Hepatocyte (in vitro differentiated cells): ENCODE results near the gene LMX1B. TPM values are rescaled to one million over a fixed set of nuclear protein-coding genes. Genes with fewer than 3 reads are reported as not detected.

Source experiments
- DNase-seq: peaks from one replicate; pipeline ENCODE4 v3.0.0-alpha.2; 2016; ENCODE audit warnings: low spot score
- H2AFZ ChIP-seq: fragments of 200-600 bp; sonication (generic); 2 replicates; pipeline ENCODE4 v1.6.0; 2016; ENCODE audit warnings: antibody characterized with exemption, mild to moderate bottlenecking
- H3K27ac ChIP-seq: fragments of 200-600 bp; sonication (generic); 2 replicates; pipeline ENCODE4 v1.5.1; 2016; ENCODE audit warnings: mild to moderate bottlenecking
- H3K27me3 ChIP-seq: fragments of 200-600 bp; sonication (generic); 2 replicates; pipeline ENCODE4 v1.6.1; 2016
- H3K36me3 ChIP-seq: fragments of 200-600 bp; sonication (generic); replicated peaks from 2 replicates; pipeline ENCODE4 v1.5.1; 2016; ENCODE audit warnings: low read depth; ENCODE audit not compliant: insufficient read depth
- H3K4me1 ChIP-seq: fragments of 200-600 bp; sonication (generic); 2 replicates; pipeline ENCODE4 v1.5.1; 2016; ENCODE audit warnings: mild to moderate bottlenecking, moderate library complexity; ENCODE audit not compliant: insufficient read depth
- H3K4me2 ChIP-seq: fragments of 200-600 bp; sonication (generic); 2 replicates; pipeline ENCODE4 v1.6.0; 2016
- H3K4me3 ChIP-seq: fragments of 200-600 bp; sonication (generic); 2 replicates; pipeline ENCODE4 v1.5.1; 2016; ENCODE audit warnings: mild to moderate bottlenecking
- H3K79me2 ChIP-seq: fragments of 200-600 bp; sonication (generic); 2 replicates; pipeline ENCODE4 v1.6.0; 2017; ENCODE audit warnings: mild to moderate bottlenecking
- H3K9me2 ChIP-seq: fragments of 200-600 bp; sonication (generic); replicated peaks from 2 replicates; pipeline ENCODE4 v1.6.0; 2017; ENCODE audit warnings: mild to moderate bottlenecking; ENCODE audit not compliant: insufficient read depth
- H3K9me3 ChIP-seq: fragments of 200-600 bp; sonication (generic); 2 replicates; pipeline ENCODE4 v1.5.1; 2016; ENCODE audit warnings: low read depth, mild to moderate bottlenecking
- H4K20me1 ChIP-seq: fragments of 200-600 bp; sonication (generic); 2 replicates; pipeline ENCODE4 v1.6.0; 2016; ENCODE audit warnings: mild to moderate bottlenecking; ENCODE audit not compliant: insufficient read depth, poor library complexity, severe bottlenecking
- CTCF ChIP-seq: fragments of 200-600 bp; sonication (generic); IDR thresholded peaks from 2 replicates; pipeline ENCODE4 v1.5.1; 2016; ENCODE audit warnings: antibody characterized with exemption, mild to moderate bottlenecking; ENCODE audit not compliant: poor library complexity
- EZH2 ChIP-seq: fragments of 200-600 bp; sonication (generic); IDR thresholded peaks from 2 replicates; pipeline ENCODE4 v1.6.1; 2016; ENCODE audit warnings: antibody characterized with exemption, mild to moderate bottlenecking, borderline replicate concordance
- EZH2phosphoT487 ChIP-seq: fragments of 200-600 bp; sonication (generic); IDR thresholded peaks from one replicate; pipeline ENCODE4 v1.6.1; 2018; ENCODE audit warnings: antibody characterized with exemption, mild to moderate bottlenecking, low read depth, moderate library complexity; ENCODE audit not compliant: unreplicated experiment, severe bottlenecking
- WGBS: methylation state at CpG from one replicate; pipeline ENCODE4 v1.1.6; 2016; ENCODE audit warnings: low lambda C conversion rate; ENCODE audit errors: missing lambda C conversion rate; 5-methylcytosine and 5-hydroxymethylcytosine counted together
- polyA plus RNA-seq: library from polyadenylated mRNA; unstranded; fragments of >200 nt; fragmentation: Nextera tagmentation; extraction: Ambion mirVana; gene quantifications from 2 replicates; pipeline ENCODE4 v1.2.1, GENCODE V29; 2016
- total RNA-seq: library from RNA; depleted of rRNA; stranded (reverse); fragments of >200 nt; gene quantifications from 2 replicates; pipeline ENCODE4 v1.2.3, GENCODE V29; 2014

LMX1B gene
- total and polyA plus RNA-seq, 2 experiments from 2014 or later = 0.16 TPM; not detected in 1

- H3K36me3 ChIP-seq = no peaks in the 10 kb centered on the region
- H3K9me2 ChIP-seq = no peaks in the 10 kb centered on the region
- H4K20me1 ChIP-seq = no peaks in the 10 kb centered on the region
- no peak overlapping the region for H2AFZ ChIP-seq
- peaks cover 97% of the 10 kb centered on the region for H3K27me3 ChIP-seq
- no peaks in the 10 kb centered on the region for H3K79me2 ChIP-seq
- no peaks in the 10 kb centered on the region for H3K9me3 ChIP-seq
- H3K4me1 ChIP-seq = peaks cover 10% of the 10 kb centered on the region
- 77% methylated on average over 13 of the region's 13 CpGs for WGBS
- H3K4me2 ChIP-seq = no peak overlapping the region
- no peak for TF ChIP-seq EZH2
- no peak for TF ChIP-seq CTCF
- no peak for TF ChIP-seq EZH2phosphoT487
- no peak overlapping the region for H3K27ac ChIP-seq
- DNase-seq = no peak
- H3K4me3 ChIP-seq = no peak overlapping the region
These were observed 28.4 kb downstream of the LMX1B start for GRCh38 chr9:126642010-126642744.

DNA sequence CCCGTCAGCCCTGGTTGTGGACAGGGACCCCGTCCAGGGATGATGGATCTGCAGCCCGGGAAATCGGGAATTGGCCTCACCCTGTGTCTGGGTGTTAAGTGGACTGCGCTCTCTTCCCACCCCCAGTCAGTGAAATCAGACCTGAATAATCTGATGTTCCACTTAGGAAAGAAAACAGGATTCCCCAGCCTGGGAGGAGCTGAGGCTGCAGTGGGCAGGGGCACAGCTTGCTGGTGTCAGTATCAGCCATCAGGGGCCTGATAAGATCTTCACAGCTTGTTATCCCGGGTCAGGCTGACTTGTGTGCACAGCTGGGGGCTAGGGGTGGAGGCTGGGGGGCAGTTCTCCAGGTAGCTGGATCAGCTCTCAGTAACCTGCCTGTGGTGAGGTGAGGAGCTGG, 29.1 kb downstream of the LMX1B start:
- peaks cover 98% of the 10 kb centered on the region for H3K27me3 ChIP-seq
- H2AFZ ChIP-seq = no peak overlapping the region
- H3K9me2 ChIP-seq = no peaks in the 10 kb centered on the region
- H3K9me3 ChIP-seq = no peaks in the 10 kb centered on the region
- DNase-seq = no peak
- H3K36me3 ChIP-seq = no peaks in the 10 kb centered on the region
- no peak overlapping the region for H3K4me3 ChIP-seq
- no peak overlapping the region for H3K4me2 ChIP-seq
- no peak for TF ChIP-seq EZH2phosphoT487
- no peak for TF ChIP-seq CTCF
- no peak for TF ChIP-seq EZH2
- H3K4me1 ChIP-seq = peaks cover 10% of the 10 kb centered on the region
- no peaks in the 10 kb centered on the region for H4K20me1 ChIP-seq
- no peak overlapping the region for H3K27ac ChIP-seq
- WGBS = 27% methylated on average over 6 of the region's 6 CpGs
- H3K79me2 ChIP-seq = no peaks in the 10 kb centered on the region

DNA sequence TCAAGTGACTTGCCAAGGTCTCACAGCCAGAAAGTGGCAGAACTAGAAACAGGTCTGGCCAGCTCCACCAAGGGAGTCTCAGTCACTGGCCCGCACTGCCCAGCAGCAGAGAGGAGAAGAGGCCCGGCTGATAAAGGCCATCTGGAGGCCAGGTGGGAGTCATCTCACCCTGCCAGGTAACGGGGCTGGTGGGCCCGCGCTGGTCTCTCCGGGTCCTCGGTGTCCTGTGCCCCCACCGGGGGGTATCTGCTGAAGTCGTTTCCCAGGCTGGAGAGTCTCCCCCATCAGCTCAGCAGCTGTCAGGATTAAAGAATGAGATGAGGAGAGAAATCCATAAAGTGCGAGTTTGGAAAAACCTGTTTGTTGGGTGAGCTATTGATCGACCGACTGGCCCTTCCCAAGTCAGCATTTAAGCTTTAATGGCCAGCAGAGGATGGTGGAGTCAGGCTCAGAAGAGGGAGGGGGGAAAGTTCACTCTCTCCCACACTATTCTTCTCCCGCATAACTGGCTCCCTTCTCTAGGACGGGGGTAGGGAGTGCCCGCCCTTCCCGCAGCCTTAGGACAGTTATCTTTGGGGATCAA, 30.3 kb downstream of the LMX1B start:
- Histone ChIP-seq H3K4me2 (no peak overlapping the region), H3K9me2 (no peaks in the 10 kb centered on the region), H3K27ac (no peak overlapping the region), H3K36me3 (no peaks in the 10 kb centered on the region), H3K9me3 (no peaks in the 10 kb centered on the region), H3K4me3 (no peak overlapping the region), H2AFZ (no peak overlapping the region), H3K4me1 (peaks cover 4% of the 10 kb centered on the region), H3K79me2 (no peaks in the 10 kb centered on the region), H4K20me1 (no peaks in the 10 kb centered on the region), H3K27me3 (peaks cover 93% of the 10 kb centered on the region)
- 16% methylated on average over 16 of the region's 16 CpGs for WGBS
- no peak for DNase-seq
- TF ChIP-seq EZH2 (no peak), CTCF (no peak), EZH2phosphoT487 (no peak)
